Cardiac septum (tissue), 1 donor: ENCODE data around the gene BYSL. TPM values are rescaled to one million over a fixed set of nuclear protein-coding genes. Genes with fewer than 3 reads are reported as not detected.

Experiments
- DNase-seq: peaks from one replicate; pipeline ENCODE4 v3.0.0-alpha.2; 2020; ENCODE audit warnings: low spot score
- intact Hi-C: fragments of 100-400 bp; cut with DNase I; formaldehyde crosslinking; loops from one replicate; pipeline ENCODE4 v1.14.0; 2022
- total RNA-seq: library from RNA; stranded (reverse); fragmentation: NEBNext Ultra II Directional; extraction: Animal tissue kit (Norgen Biotek cat#: 25700); gene quantifications from one replicate; pipeline ENCODE4 v1.2.1, GENCODE V29; 2021
- donor health status: DM: no; HTN: no; CAD: no.

The BYSL gene
- total RNA-seq, 1 donor from 2014 or later = 11.3 TPM

DNA sequence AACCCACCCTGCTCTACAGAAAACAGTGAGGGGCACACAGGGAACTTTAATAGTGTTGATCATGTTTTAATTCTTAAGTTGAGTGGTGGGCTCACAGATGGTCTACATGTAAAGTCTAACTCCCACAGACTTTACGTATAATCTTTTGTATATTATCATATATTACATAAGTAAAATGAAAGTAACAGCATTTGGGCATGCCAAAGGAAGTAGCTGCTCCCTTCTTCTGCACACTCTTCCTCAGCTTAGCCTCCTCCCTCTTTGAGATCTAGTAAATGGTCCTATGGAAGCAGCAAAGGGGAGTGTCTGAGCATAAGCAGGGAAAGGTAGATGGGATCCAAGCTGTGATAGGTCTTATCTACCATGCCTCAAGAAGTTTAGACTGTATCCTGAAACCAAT, 11.6 kb upstream of the BYSL start:
- DNase-seq = no peak
- intact Hi-C loops = no loop called here

DNA sequence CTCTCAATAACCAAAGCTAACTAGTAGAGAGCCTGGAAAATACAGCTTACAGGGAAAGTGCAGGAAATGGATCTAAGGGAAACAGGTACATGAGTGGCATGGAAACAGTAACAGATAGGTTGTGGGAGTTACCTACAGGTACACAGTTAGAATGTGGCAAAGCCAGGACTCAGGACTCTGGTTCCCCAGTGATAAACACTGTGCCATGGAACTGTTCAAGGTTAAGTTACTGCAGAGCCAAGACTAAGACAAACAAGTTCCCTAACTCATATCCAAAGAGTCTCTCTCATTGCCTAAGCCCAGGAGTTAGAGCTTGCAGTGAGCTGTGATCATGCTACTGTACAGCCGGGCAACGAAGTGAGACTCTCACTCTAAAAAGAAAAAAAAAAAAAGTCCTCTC, 7.0 kb upstream of the BYSL start:
- intact Hi-C loops = no loop called here
- DNase-seq = no peak

DNA sequence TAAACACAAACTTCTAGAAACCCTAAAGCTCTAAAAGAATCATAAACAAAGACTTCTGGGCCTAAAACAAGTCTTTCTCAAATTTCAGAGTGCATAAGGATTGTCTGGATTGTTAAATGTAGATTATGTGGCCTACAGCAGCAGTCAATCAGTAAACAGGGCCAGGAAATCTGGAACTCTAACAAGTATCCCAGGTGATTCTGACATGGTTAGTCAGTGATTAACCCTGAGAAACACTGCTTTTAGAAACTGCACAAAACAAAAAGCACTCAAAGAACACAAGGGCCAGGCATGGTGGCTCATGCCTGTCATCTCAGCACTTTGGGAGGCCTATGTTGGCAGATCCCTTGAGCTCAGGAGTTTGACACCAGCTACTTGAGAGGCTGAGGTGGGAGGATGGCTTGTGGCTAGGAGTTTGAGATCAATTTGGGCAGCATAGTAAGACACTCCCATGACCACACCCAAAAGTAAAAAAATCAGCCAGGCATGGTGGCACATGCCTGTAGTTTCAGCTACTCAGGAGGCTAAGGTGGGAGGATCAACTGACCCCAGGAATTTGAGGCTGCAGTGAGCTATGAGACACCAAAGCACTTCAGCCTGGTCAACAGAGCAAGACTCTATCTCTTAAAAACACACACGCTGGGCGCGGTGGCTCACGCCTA, 6.3 kb upstream of the BYSL start:
- intact Hi-C loops = no loop called here
- DNase-seq = no peak

DNA sequence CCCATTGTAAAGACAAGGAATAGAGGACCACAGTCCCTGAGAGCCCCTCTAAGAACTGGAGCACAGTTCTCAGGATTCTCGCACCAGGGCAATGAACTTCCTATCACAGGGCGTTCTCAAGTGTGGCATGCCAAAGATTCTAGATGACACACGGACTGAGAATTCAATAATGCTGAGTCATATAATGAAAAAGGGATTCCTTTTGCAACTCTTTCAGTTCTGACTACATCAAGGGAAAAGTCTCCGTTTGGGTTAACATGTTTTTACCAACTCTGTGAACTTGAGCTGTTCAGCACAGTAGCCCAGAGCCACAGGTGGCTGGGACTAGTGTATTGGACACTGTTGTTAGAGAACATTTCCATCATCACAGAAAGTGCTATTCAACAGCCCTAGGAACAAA, 3.8 kb upstream of the BYSL start:
- intact Hi-C loops = no loop called here
- DNase-seq = no peak

DNA sequence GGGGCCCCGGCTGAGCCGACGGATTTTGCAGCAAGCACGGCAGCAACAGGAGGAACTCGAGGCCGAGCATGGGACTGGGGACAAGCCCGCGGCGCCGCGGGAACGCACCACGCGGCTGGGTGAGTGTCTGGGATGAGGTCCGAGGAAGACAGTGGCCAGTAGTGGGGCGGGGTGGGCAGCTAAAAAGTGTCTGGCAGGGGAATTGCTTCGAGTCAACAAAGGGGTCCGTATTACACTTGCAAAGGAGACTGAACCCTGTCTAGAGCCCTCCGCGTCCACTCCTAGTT, 356 bp downstream of the BYSL start:
- intact Hi-C loops = loop anchor here (1.0 to 5.0 kb wide), 4 partner anchors 74 to 296 kb away; partner anchors contain the start of genes MRPS10 and TOMM6
- no peak for DNase-seq

DNA sequence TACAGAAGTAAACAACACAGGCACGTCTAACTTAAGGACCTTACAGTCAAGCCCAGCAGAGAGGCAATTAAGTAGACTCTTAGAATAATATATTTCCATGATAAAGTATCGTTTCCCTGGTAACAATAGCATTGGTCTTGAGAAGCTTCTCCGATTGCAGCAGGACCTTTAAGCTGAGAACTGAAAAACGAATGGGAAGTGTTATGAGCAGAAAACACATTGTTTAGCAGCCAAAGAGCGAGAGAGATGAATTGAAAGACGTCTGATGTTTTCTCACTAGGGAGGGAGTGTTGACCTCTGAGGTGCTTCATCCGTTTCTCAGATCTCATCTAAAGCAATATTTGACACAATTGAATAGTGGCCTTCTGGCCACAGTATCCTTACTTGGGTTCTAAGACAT, 855 bp downstream of the BYSL start:
- no peak for DNase-seq
- intact Hi-C loops = loop anchor here (2.0 to 5.0 kb wide), 4 partner anchors 19 to 295 kb away; partner anchors contain the start of genes CCND3 and MRPS10

DNA sequence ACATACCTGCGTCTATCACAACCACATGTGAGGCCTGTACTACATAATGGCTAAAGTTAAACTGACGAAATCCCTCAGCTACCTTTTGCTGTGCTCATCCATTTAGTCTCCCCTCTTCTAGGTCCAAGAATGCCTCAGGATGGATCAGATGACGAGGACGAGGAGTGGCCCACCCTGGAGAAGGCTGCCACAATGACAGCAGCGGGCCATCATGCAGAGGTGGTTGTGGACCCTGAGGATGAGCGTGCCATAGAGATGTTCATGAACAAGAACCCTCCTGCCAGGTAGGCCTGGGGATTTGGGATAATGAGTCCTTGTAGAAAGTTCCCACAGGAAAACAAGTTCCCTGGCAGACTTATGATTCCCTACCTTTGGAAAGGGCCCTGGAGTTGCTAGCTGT, 6.0 kb downstream of the BYSL start:
- DNase-seq = no peak
- intact Hi-C loops = no loop called here

DNA sequence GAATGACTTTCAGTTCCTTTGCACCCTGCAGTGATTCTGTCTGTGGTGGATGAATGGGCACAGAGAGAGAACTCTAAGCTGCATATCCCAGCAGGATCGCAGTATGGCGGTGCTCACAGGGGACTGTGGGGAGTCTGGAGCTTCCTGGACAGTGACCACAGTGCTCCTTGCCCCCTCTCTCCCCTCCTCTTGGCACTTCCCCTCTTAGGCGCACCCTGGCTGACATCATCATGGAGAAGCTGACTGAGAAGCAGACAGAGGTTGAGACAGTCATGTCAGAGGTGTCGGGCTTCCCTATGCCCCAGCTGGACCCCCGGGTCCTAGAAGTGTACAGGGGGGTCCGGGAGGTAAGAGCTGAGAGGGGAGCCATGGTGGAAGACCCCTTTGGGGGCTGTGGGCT, 8.6 kb downstream of the BYSL start:
- intact Hi-C loops = no loop called here
- no peak for DNase-seq

DNA sequence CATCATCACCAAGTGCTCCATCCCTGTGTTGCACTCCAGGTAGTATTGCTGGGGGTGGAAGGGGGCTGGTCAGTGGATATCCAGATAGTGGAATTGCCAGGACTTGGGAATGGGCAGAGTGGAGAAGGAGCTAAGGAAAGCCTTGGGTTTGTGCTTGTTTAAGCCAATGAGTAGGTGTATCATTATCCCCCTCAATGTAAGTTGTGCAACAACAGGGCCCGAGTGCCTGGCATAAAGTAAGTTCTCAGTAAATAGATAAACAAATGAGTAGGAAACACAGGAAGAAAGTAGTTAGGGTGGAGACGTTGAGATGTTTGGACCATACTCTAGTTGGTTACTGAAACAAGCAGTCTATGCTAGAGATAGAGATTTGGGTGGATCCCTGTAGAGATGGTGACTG, 10.5 kb downstream of the BYSL start:
- DNase-seq = no peak
- intact Hi-C loops = no loop called here

DNA sequence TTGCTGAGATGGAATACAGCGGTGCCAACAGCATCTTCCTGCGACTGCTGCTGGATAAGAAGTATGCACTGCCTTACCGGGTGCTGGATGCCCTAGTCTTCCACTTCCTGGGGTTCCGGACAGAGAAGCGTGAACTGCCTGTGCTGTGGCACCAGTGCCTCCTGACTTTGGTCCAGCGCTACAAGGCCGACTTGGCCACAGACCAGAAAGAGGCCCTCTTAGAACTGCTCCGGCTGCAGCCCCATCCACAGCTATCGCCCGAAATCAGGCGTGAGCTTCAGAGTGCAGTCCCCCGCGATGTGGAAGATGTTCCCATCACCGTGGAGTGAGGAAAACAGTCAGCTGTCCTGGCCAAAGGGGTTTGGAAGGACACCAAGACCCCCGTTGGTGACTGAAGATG, 11.1 kb downstream of the BYSL start:
- DNase-seq = no peak
- intact Hi-C loops = no loop called here

DNA sequence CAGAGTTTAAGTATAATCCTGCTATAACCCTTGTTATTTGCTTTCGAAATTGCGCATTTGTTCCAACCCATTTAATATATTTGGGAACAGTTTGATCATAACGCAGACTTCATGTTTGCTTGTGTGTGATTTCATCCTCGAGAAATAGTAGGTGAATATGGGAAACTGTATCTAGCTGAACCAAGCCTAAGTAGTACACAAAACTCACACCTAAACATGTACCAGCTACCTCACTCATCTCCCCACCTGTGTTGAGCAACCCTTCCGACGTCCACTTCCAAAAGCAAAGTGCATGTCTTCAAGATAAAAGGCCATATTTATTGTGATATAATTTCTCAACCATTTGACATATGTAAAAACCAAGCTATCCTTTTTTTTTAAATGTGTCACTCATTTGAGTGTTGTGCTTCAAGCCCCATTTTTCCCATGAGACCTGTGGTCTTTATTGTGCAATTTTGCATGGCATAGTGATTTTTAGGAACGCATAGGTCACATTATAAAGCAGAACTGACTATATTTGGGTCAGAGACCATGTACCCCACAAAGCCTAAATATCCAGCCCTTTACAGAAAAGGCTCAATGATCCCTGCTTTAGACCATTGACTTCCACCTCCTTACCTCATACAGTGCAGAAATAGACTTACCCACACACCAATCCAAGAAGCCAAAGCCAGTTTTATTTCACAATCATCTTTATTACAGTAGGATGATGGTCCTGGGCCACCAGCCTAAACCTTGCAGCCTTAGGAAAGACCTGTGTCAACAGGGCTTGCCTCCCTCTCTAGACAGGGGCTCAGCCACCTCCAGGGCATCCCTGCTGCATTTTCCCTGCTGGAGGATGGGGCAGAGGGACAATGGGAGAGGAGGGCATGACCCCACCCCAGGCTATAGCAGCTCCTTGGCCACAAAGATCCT, 13.2 kb downstream of the BYSL start:
- intact Hi-C loops = loop anchor here (5.0 kb wide), 1 partner anchor 147 kb away; the partner anchor contains the start of gene TOMM6
- DNase-seq = no peak

DNA sequence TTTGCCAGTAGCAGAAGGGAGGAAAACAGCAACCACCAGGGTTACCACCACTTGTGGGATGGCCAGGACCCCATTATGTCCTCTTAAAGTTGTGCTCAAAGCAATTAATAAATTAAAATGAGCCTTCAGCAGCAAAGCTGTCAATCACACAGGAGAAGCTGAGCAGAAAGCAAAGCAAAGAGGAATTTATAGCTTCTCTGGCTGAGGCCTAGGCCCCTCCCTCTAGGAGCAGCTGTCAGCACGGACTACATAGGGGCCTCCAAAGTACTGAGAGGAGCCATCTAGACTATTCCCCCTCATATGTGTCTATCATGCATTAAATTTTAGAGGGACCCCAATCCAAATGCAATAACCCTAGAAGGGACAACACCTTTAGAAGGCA, 13.9 kb downstream of the BYSL start:
- intact Hi-C loops = loop anchor here (5.0 kb wide), 1 partner anchor 148 kb away; the partner anchor contains the start of gene TOMM6
- DNase-seq = no peak

DNA sequence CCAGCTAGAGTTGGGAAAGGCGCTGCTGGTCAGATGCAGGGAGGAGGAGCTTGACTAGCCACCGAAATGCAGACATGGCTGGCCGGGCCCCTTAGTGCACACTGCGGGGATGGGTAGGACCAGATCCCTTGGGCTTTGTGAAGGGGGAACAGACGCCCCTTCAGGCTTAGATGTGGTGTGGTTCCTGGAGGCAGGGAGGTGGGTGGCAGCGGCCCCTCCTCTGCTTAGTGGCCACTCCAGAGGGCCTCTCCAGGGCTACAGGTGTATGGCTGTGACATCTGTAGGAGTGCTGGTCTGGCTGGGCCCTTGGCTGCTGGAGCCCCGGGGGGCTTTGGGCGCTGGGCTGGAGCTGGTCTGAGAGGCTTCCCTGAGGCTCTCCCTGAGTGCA, 14.4 kb downstream of the BYSL start:
- intact Hi-C loops = loop anchor here (2.0 to 5.0 kb wide), 2 partner anchors 109 to 148 kb away; partner anchors contain the start of gene TOMM6
- DNase-seq = no peak

DNA sequence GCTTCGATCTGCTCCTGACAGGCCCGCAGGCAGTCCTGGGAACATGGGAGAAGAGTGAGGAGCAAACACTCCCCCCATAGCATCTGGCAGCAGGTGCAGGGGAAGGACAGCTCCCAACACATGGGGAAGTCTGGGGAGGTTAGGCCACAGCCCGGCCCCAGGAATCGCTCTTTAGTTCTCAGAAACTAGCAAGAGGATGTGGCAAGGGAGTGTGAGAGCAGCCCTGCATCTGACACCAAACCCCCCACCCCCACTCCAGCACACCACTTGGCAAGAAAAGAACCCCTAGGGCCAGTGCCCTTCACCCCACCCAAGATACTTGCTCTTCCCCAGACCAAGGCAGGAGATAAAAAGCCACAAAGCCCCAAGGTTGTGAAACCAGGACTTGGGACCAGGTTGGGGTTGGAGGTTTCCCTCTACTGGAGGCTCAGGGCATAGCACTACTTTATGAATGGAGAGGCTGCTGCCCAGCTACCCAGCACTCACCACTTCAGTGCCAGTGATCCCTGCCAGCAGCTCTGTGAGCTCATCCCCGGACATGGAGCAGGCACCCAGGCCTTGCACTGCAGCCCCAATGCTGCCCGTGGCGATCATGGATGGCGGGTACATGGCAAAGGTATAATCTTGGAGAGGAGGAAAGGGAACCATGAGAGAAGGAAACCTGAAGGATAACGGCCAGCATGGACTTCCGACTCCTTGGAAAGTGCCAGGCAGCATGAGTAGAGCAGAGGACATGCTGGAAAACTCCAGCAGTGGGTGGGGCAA, 15.0 kb downstream of the BYSL start:
- DNase-seq = peak; percentile 88
- intact Hi-C loops = loop anchor here (2.0 to 5.0 kb wide), 2 partner anchors 109 to 149 kb away; partner anchors contain the start of gene TOMM6

DNA sequence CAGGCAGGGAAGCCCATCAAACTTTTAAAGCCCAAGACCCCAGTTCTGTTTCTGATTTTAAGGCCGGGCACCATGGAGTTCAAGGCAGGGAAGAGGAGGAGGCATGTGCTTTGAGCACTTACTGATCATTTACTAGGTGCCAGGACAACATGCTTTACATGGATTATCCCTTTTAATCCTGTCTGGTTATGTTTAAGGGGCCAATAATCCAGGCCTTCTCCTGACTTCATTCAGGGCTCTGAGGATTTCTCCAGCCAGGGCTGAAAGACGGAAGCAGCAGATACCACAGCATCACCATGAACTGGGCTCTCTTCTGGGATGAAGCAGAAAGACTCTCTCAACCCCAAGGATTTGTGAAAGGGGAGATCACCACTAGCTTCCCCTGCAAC, 16.2 kb downstream of the BYSL start:
- no peak for DNase-seq
- intact Hi-C loops = loop anchor here (2.0 to 5.0 kb wide), 2 partner anchors 107 to 150 kb away; partner anchors contain the start of gene TOMM6

DNA sequence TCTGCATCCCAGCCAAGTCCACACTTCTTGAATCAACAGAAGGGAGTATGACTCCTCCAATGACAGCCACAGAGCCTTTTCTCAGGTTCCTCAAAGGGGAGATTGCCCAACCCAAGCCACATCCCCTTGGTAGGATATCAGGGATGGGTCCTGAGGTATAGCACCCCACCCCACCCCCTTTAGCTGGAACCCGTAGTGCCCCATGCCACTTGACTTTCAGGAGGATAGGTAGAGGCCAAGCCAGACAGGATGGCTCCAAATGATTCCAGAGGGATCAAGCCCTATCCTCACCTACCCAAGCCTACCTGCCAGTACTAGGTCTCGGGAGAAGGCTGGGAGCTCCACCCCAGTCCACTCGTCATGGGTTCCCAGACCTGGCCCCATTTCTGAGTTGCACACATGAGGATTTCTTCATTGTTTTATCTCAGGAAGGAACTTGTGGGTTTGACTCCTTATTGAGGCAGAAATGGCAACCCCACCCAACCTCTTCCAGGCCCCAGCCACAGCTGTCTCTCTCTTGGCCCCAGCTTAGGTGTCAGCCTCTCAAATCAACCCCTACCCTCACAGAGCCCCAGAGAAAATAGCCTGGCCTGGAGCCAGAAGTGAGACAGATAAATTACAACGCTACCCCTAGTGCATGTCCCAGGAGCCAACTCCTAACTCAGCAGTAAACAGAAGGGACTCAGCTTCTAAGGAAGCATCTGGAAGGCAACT, 16.7 kb downstream of the BYSL start:
- intact Hi-C loops = loop anchor here (2.0 to 5.0 kb wide), 2 partner anchors 107 to 151 kb away; partner anchors contain the start of gene TOMM6
- DNase-seq = peak; percentile 80

DNA sequence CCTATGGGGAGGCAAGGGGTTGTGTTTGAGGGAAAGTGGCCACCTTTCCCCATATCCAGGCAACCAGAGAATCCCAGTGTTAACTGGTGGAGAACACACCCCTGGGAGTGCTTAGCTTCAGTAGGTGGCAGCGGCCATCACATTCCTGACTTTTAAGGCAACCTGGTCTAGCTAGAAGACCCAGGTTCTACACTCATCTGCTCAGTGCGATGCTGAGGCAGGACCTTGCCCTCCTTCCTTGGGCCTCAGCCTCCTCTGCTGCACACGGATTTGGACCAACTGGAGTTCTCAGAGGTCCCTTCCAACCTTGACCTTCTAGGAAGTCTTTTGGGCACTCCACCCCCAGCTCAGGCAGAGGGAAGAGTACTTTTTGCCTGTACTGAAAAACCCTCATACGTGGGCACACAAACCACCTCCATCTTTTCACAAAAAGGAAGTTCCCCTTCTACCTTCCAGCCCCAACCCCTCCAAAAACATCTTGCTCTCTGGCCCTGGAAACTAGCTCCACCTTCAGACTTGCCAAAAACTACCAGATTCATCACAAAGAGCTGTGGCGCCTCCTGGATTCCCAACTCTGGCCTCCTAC, 17.4 kb downstream of the BYSL start:
- intact Hi-C loops = loop anchor here (5.0 kb wide), 1 partner anchor 151 kb away; the partner anchor contains the start of gene TOMM6
- DNase-seq = no peak

DNA sequence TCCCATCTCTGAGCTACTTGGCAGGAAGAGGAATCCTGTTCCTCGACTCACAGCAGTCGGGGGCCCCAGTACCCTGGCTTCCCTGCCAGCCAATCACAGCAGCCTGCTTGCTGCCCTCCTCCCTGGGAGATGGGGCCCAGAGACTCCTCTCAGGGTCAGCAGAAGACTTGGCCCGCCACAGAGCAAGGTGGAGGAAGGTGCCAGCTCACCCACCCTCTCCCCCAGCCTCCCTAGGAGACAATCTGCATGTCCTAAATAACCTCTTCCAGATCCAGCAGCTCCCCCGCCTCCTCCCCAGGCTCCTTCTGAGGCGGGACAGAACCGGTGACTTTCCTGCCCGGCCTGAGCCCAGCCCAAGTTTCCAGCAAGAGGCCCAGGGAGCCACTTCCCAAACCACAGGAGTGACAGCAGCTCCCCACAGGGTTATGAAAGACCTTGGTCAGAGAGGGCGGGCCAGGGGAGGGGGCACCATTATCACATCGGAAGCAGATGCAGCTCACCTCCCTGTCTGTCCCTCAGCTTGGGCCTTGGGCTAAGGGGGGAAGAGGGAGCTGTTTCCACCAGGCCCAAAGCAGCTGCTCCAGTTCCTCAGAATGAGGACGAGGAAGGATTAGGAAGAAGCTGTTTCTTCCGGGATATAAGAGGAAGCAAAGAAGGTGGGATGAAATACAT, 18.0 kb downstream of the BYSL start:
- intact Hi-C loops = loop anchor here (5.0 kb wide), 1 partner anchor 152 kb away; the partner anchor contains the start of gene TOMM6
- peak; percentile 91 for DNase-seq
